NCI-H82 treated with DMSO at 0.1 percent for 48 hours (cell line): ENCODE results near the gene DPP6.

Experiments used
- DNase-seq: peaks from one replicate; lab custom pipeline; 2025; ENCODE audit not compliant: unreplicated experiment; lab: John Stamatoyannopoulos, UW

The DPP6 gene

DNA sequence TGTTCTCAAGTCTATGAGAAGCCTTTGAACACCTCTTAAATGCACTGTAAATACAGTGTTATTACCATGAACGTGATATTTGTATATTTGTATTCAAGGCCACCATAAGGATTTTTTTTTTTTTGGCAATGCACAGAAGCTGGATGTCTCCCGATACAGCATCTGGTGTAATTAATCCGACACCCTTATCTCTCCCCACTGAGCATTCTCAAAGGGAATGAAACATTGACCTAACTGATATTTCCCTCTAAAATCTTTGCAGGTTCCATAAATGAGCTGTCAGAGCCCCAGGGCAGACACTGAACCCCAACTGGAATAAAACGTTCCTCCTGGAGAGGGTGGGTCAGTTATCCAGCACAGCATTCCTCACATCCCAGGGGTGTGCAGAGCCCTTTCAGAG lies 634.1 kb downstream of the DPP6 start:
- DNase-seq, result no peak

- DNase-seq, result no peak
These were observed 636.8 kb downstream of the DPP6 start for GRCh38 chr7:154688952-154689351.

DNA sequence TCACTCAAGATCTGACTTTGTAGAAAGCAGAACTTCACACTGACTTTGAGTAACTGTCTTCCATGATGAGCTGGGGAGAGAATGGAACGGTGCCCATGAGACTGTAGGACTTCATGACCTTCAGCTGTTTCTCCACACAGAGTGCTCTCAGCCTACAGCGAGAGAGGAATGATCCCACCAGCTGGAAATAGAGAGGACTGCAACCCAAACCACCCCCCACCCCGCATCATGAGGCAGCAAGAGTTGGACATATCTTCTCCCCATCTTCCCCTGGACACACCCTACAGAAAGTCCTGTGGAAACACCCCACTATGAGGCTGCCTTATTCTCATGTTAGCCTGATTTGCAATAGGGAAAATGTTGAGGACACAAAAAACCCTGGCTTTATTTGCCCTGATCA lies 638.2 kb downstream of the DPP6 start:
- no peak for DNase-seq

GRCh38 chr7:154693661-154694060 lies 641.5 kb downstream of the DPP6 start:
- no peak for DNase-seq

- no peak for DNase-seq
These were observed 643.6 kb downstream of the DPP6 start for GRCh38 chr7:154695836-154696235.

DNA sequence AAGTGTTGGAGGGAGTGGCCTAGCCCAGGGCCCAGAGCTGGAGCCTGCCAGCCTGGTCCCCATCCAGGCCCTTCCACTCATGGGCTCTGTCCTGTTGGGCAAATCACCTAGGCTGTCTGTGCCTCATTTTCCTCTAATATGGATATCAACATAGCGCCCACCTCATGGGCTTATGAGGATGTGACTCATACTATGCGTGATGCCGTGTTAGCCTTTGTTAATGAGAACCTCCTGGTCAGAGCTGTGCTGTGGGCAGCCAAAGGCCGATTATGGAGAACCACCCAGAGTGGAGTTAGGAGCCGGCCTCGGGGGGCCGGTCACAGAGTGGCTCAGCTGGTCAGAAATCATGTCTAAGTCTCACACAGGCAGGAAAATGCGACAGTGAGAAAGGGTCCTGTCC lies 644.4 kb downstream of the DPP6 start:
- no peak for DNase-seq

- DNase-seq, result no peak
These were observed 646.6 kb downstream of the DPP6 start for GRCh38 chr7:154698726-154699291.

GRCh38 chr7:154699417-154699816 lies 647.2 kb downstream of the DPP6 start:
- DNase-seq, result no peak

- no peak for DNase-seq
These were observed 657.8 kb downstream of the DPP6 start for GRCh38 chr7:154709840-154710520.

DNA sequence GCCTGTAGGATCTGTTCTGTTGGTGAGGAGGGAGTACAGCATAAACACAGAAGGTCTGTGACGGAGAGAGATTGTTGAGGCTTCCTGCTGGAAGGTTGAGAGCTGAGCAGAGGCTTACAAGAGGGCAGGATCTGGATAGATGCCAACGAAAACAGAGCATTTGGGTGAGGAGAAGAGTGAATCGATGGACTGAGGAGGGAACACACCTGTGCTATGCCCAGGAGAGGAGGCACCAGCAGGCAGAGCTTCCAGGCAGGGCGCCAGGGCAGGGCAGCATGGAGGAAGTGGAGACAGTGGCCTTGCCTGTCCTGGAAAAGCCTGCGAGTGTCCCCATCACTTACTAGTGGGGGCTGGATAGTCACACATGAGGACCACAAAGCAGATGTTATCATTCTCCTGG lies 667.8 kb downstream of the DPP6 start:
- no peak for DNase-seq

DNA sequence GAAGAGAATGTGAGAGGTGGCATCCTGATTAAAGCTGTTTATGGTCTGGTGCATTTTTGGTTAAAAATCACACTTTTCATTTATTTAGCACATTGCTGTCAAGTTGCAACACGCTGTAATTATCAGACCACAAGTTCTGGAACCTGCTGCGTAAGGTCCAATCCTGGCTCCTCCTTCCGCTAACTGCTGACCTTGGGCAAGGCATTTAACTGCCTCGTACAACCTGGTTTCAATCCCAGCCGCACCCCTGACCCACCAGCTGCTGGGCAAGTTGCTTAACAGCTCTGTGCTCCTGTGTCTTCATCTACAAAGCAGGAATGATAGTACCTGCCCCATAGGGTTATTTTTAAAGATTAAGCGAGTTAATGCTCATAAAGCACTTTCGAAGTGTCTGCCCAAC lies 668.9 kb downstream of the DPP6 start:
- DNase-seq, result no peak

- no peak for DNase-seq
These were observed 674.2 kb downstream of the DPP6 start for GRCh38 chr7:154726368-154726767.

GRCh38 chr7:154729056-154729455 lies 676.9 kb downstream of the DPP6 start:
- no peak for DNase-seq

DNA sequence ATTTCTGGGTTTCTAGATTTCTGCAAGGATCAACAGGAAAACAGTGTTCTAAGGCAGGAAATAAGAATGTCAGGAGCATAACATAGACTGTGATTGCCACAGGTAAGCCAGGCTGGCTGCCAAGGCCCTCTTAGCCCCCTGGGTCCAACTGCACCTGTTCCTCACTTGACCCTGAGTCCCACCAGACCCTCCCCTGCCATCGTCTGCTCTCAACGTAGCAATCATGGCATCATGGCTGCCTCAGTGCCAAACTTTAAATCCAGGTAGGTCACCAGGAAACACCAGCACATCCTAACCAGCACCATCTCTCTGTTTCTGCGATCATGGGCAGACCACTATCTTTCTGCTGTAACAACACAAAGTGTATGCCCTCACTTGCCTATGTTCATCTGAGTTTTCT lies 683.6 kb downstream of the DPP6 start:
- DNase-seq, result no peak

DNA sequence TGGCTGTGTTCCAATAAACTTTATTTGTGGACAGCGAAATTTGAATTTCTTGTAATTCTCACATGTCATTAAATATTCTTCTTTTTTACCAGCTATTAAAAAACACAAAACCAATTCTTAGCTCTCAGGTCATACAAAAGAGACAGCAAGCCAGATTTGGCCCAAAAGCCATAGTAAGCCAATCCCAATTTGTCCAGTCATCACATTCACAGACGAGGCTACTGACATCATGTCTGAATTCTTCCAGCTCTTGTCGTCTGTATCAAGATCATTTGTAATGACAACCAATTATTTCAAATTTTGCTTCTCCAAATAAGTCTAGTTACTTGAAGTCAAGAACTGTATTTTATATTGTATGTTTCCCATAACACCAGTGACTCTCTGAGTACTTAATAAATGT lies 684.2 kb downstream of the DPP6 start:
- DNase-seq, result no peak

DNA sequence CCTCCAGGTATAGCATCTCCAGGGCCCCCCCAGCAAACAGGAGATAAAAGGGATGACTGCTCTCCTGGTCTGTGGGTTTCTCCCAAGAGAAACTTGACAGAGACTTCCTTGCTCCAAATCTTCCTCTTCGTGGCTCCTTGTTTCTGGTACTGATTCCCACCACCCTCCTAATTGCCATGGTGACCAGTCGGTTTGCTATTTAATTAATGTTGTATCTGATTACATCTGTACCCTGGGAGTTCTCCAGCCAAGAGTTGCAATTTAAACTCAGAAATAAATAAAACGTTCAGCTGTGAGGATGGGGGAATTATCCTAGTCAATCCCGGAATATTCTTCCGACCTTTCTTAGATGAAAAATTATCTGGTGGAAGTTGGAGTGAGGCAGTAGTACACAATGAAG lies 686.0 kb downstream of the DPP6 start:
- no peak for DNase-seq

GRCh38 chr7:154741131-154741530 lies 688.9 kb downstream of the DPP6 start:
- no peak for DNase-seq

GRCh38 chr7:154743206-154743605 lies 691.0 kb downstream of the DPP6 start:
- DNase-seq, result no peak

GRCh38 chr7:154744256-154744860 lies 692.2 kb downstream of the DPP6 start:
- DNase-seq, result no peak

DNA sequence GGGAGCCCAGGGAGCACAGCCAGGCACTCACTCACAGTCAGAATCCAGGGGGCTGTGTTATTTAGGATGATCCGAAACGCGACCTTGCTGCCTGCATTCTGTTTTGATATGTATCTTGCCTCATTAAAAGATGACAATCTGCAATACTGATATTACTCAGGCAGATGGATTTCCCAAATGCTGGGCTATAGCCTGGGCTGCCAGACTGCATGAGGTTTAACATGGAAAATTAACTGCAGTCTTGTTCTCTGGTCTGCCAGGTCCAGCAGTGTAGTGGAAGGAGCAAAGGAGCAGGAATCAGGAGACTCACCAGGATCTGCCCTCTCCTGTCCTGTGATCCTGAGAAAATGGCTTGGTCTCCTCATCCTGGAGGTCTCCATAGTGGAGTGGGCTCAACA lies 692.7 kb downstream of the DPP6 start:
- DNase-seq, result no peak

DNA sequence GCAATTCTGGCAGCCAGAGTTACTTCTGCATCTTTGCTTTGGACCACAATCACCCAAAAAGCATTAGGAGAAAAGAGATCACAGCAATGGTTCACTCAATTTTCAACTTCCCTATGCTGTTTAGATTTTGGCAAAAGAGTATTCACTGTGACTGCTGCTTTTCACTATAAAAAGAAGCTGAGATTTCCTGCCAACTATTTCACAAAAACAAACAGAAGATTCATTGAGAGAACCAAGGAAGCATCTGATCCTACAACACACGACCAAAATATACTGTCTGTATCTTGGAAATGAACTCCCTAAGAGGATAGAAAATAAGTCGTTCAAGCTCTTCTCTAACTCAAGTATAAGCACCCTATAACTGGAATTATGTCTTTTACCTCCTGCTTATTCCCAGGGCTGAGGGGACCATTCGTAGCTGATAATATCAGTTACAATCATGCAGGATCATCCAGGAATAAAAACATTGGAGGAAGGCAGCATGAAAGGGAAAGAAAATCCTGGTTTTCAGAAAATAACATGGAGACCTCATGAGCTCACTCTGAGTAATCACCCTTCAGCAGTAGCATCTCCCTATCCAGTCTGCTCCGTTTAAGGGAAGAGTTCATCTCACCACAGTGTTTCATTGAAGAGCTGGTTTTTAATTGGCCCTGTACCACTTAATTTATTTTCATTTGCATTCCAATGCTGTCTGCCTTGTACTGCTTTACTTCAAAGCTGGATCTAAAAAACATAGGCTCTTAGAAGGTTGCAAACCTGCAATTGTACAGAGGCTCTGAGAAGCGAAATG lies 694.6 kb downstream of the DPP6 start:
- DNase-seq, result no peak
